Caco-2 (cell line): ENCODE measurements around the gene CPED1. TPM values are rescaled to one million over a fixed set of nuclear protein-coding genes. Genes with fewer than 3 reads are reported as not detected.
"Not testable (repeated sequence)": the region's sequence is repeated elsewhere in the genome, so short reads cannot be mapped to it uniquely, and the experiment has no call there.

Experiments
- BruUV-seq: library from RNA; stranded (reverse); fragments of 400-500 nt; replicated peaks from 2 replicates; lab custom pipeline; 2021; lab: Mats Ljungman, UMichigan
- CTCF ChIA-PET: fragments of 300-600 bp; sonication (Branson Sonifier 250); formaldehyde crosslinking; loops from one replicate; lab custom pipeline; 2022; ENCODE audit warnings: antibody characterized with exemption; lab: Charles Lee
- POLR2A ChIA-PET: fragments of 300-600 bp; sonication (Branson Sonifier 250); formaldehyde crosslinking; loops from one replicate; lab custom pipeline; 2022; ENCODE audit warnings: antibody characterized with exemption; lab: Charles Lee
- DNase-seq, 2 experiments: peaks; one replicate each; pipeline versions ENCODE4 v3.0.0 to v3.0.0-alpha.2; 2020 to 2022
- H3K27me3 ChIP-seq: replicated peaks from 2 replicates; pipeline ENCODE4 v1.6.0; 2011; ENCODE audit warnings: low read length; ENCODE audit not compliant: control insufficient read depth, insufficient read depth
- H3K36me3 ChIP-seq: 2 replicates; pipeline ENCODE4 v1.5.1; 2011; ENCODE audit warnings: low read length; ENCODE audit not compliant: control insufficient read depth, insufficient read depth
- H3K4me1 ChIP-seq: fragments of 250-450 bp; sonication (Bioruptor Pico); 2 replicates; pipeline ENCODE4 v1.5.1; 2020; ENCODE audit warnings: mild to moderate bottlenecking
- H3K4me3 ChIP-seq: 2 replicates; pipeline ENCODE4 v1.5.1; 2011; ENCODE audit warnings: low read depth, mild to moderate bottlenecking, control low read depth, low read length
- H3K9me3 ChIP-seq: fragments of 250-450 bp; sonication (Bioruptor Pico); 2 replicates; pipeline ENCODE4 v1.5.1; 2020; ENCODE audit warnings: mild to moderate bottlenecking, moderate library complexity
- H3K27ac Mint-ChIP-seq: one replicate; pipeline ENCODE4 v1.8.0; 2022; ENCODE audit warnings: mixed read lengths; ENCODE audit not compliant: unreplicated experiment
- H3K27me3 Mint-ChIP-seq: one replicate; pipeline ENCODE4 v1.8.0; 2022; ENCODE audit warnings: mixed read lengths; ENCODE audit not compliant: insufficient read depth, unreplicated experiment
- H3K36me3 Mint-ChIP-seq: one replicate; pipeline ENCODE4 v1.8.0; 2022; ENCODE audit warnings: mild to moderate bottlenecking, mixed read lengths; ENCODE audit not compliant: insufficient read depth, unreplicated experiment
- H3K4me1 Mint-ChIP-seq: one replicate; pipeline ENCODE4 v1.8.0; 2022; ENCODE audit warnings: low read depth, mixed read lengths; ENCODE audit not compliant: unreplicated experiment
- H3K4me3 Mint-ChIP-seq: one replicate; pipeline ENCODE4 v1.8.0; 2022; ENCODE audit warnings: mild to moderate bottlenecking, moderate library complexity, mixed read lengths; ENCODE audit not compliant: unreplicated experiment
- H3K9me3 Mint-ChIP-seq: one replicate; pipeline ENCODE4 v1.8.0; 2022; ENCODE audit warnings: mixed read lengths; ENCODE audit not compliant: unreplicated experiment
- CTCF ChIP-seq, 2 experiments: fragments of 200-600 bp in 1 of 2; IDR thresholded peaks; 1 replicate in 1 of 2; 2 replicates in 1 of 2; pipeline versions ENCODE4 v1.5.1 to v1.8.0; 2011 to 2022; ENCODE audit warnings: antibody characterized with exemption in 1 of 2, control low read depth in 1 of 2, inconsistent platforms in 1 of 2, low read depth in 1 of 2, low read length in 1 of 2, mild to moderate bottlenecking in 1 of 2, moderate library complexity in 1 of 2; ENCODE audit not compliant: insufficient read depth in 1 of 2, severe bottlenecking in 1 of 2, unreplicated experiment in 1 of 2
- intact Hi-C: fragments of 100-400 bp; cut with micrococcal nuclease; formaldehyde crosslinking; loops from one replicate; pipeline ENCODE4 v1.10.0; 2022; ENCODE audit not compliant: unreplicated experiment
- total RNA-seq: library from RNA; stranded (reverse); gene quantifications from 2 replicates; pipeline ENCODE4 v1.2.3, GENCODE V29; 2022

The CPED1 gene
- total RNA-seq, 1 experiment from 2014 or later, result 0.23 TPM

GRCh38 chr7:121123032-121123431 is 134.5 kb downstream of the CPED1 start:
- no peak for DNase-seq
- Histone ChIP-seq H3K9me3 (no peaks in the 10 kb centered on the region), H3K27me3 (no peaks in the 10 kb centered on the region), H3K4me3 (no peak overlapping the region), H3K36me3 (no peaks in the 10 kb centered on the region), H3K4me1 (no peaks in the 10 kb centered on the region)
- no peak overlapping the region for H3K27ac Mint-ChIP-seq
- H3K27me3 Mint-ChIP-seq, result no peaks in the 10 kb centered on the region
- no peak for TF ChIP-seq CTCF (IDR thresholded peaks at IDR 0.05; ENCODE audit: insufficient read depth in 1 of 2, low read depth in 1 of 2, low read length in 1 of 2, severe bottlenecking in 1 of 2, unreplicated experiment in 1 of 2)
- intact Hi-C loops, result loop anchor here (10.0 kb wide), 1 partner anchor 872 kb away; no protein-coding TSS in a partner anchor
- H3K4me1 Mint-ChIP-seq, result no peaks in the 10 kb centered on the region
- POLR2A ChIA-PET, result no interaction called here
- no TSS peak for BruUV-seq
- CTCF ChIA-PET, result no interaction called here
- no peak overlapping the region for H3K4me3 Mint-ChIP-seq
- H3K36me3 Mint-ChIP-seq, result no peaks in the 10 kb centered on the region
- H3K9me3 Mint-ChIP-seq, result no peaks in the 10 kb centered on the region

- H3K4me1 ChIP-seq, POLR2A ChIA-PET, CTCF ChIA-PET, DNase-seq, H3K4me3 ChIP-seq, H3K4me3 Mint-ChIP-seq, H3K27me3 ChIP-seq, H3K9me3 ChIP-seq, H3K27ac Mint-ChIP-seq, H3K36me3 ChIP-seq, H3K27me3 Mint-ChIP-seq, BruUV-seq, H3K36me3 Mint-ChIP-seq, H3K9me3 Mint-ChIP-seq, H3K4me1 Mint-ChIP-seq: not testable (repeated sequence)
- intact Hi-C loops, result loop anchor here (10.0 kb wide), 1 partner anchor 869 kb away; no protein-coding TSS in a partner anchor
Measured at GRCh38 chr7:121125454-121125853, 136.9 kb downstream of the CPED1 start.

GRCh38 chr7:121126201-121126600 is 137.7 kb downstream of the CPED1 start:
- Mint-ChIP-seq H3K27ac (no peak overlapping the region), H3K36me3 (no peaks in the 10 kb centered on the region), H3K4me3 (no peak overlapping the region), H3K4me1 (no peaks in the 10 kb centered on the region), H3K27me3 (no peaks in the 10 kb centered on the region), H3K9me3 (no peaks in the 10 kb centered on the region)
- no TSS peak for BruUV-seq
- H3K4me1 ChIP-seq, result no peaks in the 10 kb centered on the region
- no peaks in the 10 kb centered on the region for H3K9me3 ChIP-seq
- no peaks in the 10 kb centered on the region for H3K27me3 ChIP-seq
- no peak for DNase-seq
- intact Hi-C loops, result loop anchor here (1.0 to 10.0 kb wide), 2 partner anchors 421 to 869 kb away; no protein-coding TSS in a partner anchor
- CTCF ChIA-PET, result no interaction called here
- H3K36me3 ChIP-seq, result no peaks in the 10 kb centered on the region
- POLR2A ChIA-PET, result no interaction called here
- no peak for TF ChIP-seq CTCF (IDR thresholded peaks at IDR 0.05; ENCODE audit: insufficient read depth in 1 of 2, low read depth in 1 of 2, low read length in 1 of 2, severe bottlenecking in 1 of 2, unreplicated experiment in 1 of 2)
- no peak overlapping the region for H3K4me3 ChIP-seq
